HUDEP-2 (cell line): Measurements from ENCODE around the gene ZC3H4.

Experiments used
- DNase-seq, 76 experiments: peaks; one replicate each; lab custom pipeline; 2025; ENCODE audit not compliant: unreplicated experiment in 76 of 76; lab: John Stamatoyannopoulos, UW

Gene ZC3H4

DNA sequence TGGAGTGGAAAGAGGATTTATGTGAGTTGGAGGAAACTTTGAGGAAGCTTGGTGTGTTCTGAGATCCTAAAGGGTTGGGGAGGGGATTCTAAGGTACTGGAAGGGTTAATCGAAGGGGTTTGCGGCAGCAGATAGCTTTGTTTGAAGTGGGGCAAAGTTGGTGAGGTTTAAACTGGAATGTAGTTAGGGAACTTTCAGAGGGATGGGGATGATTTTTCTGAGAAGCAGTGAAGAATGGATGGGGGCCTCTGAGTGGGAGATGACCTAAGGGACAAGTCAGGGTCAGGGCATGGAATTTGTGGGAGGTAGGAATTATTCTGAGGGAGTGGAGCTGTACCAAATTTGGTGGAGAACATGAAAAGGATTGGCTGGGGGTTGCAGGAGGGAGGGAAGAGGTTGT is 21.0 kb upstream of the ZC3H4 start:
- DNase-seq: no peak

DNA sequence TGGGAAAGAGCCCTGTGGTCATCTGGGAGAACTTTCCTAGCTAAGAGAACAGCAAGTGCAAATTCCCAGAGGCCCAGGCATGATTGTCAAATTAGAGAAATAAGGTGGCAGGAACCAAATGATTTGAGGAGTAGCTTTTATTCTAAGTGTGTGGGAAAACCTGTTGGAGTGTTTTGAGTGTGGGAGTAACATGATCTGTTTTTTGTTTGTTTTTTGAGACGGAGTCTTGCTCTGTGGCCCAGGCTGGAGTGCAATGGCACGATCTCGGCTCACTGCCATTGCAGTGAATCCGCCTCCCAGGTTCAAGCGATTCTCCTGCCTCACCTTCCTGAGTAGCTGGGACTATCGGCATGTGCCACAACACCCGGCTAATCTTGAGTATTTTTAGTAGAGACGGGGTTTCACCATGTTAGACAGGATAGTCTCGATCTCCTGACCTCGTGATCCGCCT is 19.5 kb upstream of the ZC3H4 start:
- no peak for DNase-seq

DNA sequence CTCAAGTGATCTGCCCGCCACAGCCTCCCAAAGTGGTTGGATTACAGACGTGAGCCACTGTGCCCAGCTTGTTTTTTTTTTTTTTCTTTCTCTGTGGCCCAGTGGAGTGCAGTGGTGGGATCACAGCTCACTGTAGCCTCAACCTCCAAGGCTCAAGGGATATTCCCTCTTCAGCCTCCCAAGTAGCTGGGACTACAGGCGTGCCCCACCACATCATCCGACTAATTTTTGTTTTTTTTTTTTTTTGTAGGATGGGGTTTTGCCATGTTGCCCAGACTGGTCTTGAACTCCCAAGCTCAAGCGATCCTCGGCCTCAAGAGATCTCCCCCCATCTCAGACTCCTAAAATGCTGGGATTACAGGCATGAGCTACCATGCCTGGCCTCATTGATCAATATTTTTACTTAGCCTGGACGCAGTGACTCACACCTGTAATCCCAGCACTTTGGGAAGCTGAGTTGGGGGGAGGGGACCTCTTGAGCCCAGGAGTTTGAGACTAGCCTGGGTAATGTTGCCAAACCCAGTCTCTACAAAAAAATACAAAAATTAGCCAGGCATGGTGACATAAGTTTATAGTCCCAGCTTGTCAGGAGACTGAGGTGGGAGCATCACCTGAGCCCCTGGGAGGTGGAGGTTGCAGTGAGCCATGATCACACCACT is 18.7 kb upstream of the ZC3H4 start:
- no peak for DNase-seq

DNA sequence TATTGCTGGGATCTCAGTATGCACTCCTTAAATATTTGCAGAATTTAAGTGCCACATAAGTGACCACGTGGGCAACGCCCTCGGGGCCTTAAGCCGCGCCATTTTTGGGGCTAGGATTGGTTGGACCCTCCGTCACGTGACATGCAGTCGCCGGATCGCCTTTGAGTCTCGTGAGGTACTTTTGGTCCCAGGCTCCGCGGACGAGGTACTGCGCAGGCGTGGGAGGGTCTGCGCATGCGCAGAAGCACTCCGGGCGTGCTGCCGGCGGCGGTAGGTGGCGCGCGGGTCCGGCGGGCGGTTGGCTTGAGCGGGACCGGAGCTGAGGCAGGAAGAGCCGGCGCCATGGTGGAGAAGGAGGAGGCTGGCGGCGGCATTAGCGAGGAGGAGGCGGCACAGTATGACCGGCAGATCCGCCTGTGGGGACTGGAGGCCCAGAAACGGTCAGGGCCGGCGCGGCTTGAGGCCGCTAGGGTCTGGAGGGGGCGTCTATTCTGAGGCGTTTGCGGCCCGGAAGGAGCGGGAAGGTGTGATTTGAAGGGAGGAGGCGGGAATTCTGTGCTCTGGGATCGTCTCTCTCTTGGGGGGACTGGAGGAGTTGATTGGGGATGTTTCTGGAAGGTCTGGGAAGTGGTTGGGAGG is 17.1 kb upstream of the ZC3H4 start, which contains the start of gene SAE1:
TSS of gene SAE1 (plus strand) at position 247 of the 639 bp plus-strand sequence. CDS start at position 343, 96 bp downstream.
- peak; percentile 79 to 100 (median 98) for DNase-seq

DNA sequence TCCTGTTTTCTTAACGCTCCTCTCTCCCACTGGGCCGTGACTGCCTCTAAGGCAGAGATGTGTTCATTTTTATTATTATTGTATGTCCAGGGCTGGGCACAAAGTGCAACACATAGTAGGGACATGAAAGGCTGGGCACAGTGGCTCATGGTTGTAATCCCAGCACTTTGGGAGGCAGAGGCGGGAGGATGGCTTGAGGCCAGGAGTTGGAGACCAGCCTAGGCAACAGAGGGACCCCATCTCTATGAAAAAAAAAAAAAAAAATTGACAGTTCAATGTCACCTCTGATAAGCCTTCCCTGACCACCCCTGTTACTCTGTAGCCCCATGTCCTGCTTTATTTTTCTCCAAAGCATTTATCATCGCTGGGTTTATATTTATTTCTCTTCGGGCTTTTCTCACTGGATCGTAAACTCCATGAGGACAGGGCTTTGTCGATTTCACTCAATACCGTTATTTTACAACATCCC is 16.6 kb upstream of the ZC3H4 start:
- DNase-seq: no peak

- DNase-seq: no peak
Observed at GRCh38 chr19:47129579-47129978, 16.0 kb upstream of the ZC3H4 start.

- DNase-seq: no peak
Observed at GRCh38 chr19:47125669-47125938, 12.0 kb upstream of the ZC3H4 start.

DNA sequence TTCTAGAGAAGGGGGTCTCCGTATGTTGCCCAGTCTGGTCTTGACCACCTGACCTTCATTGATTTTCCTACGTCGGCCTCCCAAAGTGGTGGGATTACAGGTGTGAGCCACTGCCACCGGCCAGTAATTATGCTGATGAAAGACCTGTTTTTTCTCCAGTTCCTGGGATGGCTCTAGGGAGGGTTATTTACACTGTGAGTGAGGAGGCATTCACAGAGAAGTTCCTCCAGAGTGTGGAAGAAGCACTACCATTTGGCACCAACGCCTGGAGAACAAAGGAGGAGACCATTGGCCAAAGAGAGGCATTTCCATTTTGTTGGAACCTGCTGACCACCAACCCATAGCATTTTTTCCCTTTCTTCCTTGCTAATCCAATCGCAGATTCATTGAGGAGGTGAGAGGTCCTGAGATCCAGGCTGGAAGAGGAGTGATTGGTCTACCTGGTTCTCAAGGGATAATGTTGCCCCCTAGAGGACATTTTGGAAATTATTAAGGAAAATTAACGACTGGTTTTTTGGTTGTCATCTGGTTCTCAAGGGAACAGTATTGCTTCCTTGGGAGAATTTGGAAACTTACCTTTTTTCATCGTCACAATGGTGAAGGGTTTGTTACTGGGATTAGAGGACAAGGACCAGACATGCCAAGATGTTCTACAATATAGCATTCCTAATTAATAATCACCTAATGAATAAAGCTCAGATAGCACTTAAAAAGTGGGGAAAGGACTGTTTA is 11.5 kb upstream of the ZC3H4 start:
- peak in 36 of 76 experiments; percentile 5 to 74 (median 51) for DNase-seq

DNA sequence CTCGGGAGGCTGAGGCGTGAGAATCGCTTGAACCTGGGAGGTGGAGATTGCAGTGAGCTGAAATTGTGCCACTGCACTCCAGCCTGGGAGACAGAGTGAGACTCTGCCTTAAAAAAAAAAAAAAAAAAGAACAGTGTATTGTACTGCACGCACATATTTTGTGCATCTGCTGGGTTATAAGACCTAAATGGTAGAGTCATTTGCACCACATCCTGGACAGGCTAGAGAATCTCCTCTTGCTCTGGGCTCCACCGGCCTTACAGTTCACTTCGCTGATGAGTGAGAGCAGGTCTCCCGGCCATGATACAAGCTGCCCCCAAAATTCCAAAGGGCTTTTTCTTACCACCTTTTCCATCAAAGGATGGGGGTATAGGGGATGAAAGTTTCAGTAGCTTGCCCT is 9.8 kb upstream of the ZC3H4 start:
- no peak for DNase-seq

GRCh38 chr19:47122359-47123335 is 9.1 kb upstream of the ZC3H4 start:
- DNase-seq: no peak

GRCh38 chr19:47120470-47121067 is 7.0 kb upstream of the ZC3H4 start:
- no peak for DNase-seq

DNA sequence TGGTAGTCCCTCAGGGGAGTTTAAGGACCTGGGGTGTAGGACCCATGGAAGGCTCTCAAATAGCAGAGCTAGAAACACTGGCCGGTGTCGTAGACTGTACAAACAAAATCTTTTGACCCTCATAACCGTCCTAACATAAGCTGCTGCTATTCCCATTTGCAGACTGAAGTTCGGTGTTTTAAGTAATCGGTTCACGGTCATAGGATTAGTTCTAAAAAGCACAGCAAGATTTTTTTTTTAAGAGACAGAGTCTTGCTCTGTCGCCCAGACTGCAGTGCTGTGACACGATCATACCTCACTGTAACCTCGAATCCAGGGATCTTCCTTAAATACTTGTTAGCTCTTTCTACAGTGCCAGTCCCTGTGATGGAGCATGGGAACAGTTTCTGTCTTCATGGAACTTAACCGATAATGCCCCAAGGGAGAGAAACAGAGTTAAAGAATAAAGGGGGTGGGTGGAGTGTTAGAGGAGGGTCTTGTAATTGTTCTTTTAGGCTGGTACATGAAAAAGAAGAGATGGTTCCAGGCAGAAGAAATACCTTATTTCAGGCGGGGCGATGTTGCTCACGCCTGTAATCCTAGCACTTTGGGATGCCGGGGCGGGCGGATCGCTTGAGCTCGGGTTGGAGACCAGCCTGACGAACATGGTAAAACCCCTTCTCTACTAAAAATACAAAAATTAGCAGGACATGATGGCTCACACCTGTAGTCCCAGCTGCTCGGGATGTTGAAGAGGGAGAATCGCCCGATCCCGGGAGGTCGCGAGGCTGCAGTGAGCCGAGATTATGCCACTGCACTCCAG is 475 bp upstream of the ZC3H4 start:
- DNase-seq: no peak

- DNase-seq: peak in 74 of 76 experiments; percentile 68 to 97 (median 89)
Observed at GRCh38 chr19:47112166-47112996, 1.2 kb downstream of the ZC3H4 start.

GRCh38 chr19:47111682-47112165 is 1.9 kb downstream of the ZC3H4 start:
- DNase-seq: peak in 2 of 76 experiments; percentile 58 to 87

- peak in 24 of 76 experiments; percentile 21 to 69 (median 36) for DNase-seq
Observed at GRCh38 chr19:47111006-47111621, 2.5 kb downstream of the ZC3H4 start.

GRCh38 chr19:47110521-47111005 is 3.0 kb downstream of the ZC3H4 start:
- peak in 6 of 76 experiments; percentile 10 to 57 (median 37) for DNase-seq

DNA sequence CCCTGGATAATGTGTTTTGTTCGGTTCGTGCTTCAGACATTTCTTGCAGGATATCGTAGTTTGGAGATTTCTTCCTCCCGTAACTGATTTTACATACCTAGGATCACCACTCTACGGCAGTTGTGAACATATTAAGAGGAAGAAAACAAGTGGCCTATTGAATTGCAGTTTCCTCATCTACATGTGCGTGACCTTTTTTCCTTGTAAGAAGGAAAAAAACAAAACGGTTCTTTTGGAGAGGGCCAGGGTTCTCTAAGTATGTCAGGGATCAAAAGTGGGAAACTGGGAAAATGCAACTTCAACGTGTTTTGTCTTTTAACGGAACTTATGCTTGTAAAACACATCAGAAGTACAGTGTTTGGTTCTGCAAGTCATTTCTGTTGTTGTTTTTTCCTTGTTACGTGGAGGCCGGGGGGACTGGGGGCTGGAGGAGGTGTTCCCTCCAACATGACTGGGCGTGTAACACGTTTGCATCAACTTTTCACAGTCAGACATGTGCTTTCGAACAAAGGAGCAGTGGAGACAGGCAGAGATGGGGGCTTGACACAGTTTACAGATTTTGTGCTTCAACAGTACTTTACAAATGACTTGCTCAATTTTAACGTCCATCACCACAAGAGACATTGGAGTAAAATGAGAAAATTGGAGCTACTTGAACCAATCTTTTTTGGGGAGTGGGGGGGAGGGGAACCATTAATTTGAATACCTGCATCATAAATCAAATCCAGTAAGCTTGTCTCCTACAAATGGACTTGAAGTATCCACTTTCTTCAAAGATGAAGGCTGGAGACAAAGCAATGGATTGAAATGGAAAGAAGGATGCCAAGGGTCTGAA is 3.8 kb downstream of the ZC3H4 start:
- peak in 43 of 76 experiments; percentile 9 to 58 (median 36) for DNase-seq
